Stimulated activated CD8-positive, alpha-beta memory T cell treated with anti-CD3 and anti-CD28 coated beads, Interleukin-4, amount 100 ng/mL, for 48 hours (primary cell): Measurements from ENCODE around the gene TMEM248.
A peak's percentile ranks its signal among the peaks of the same experiment; 100 is the strongest.
"Not testable (repeated sequence)": the region's sequence is repeated elsewhere in the genome, so short reads cannot be mapped to it uniquely, and the experiment has no call there.

Experiments used
- DNase-seq: peaks from one replicate; pipeline ENCODE4 v3.0.0-alpha.2; 2020

TMEM248 gene

GRCh38 chr7:66911191-66911590, 9.8 kb upstream of the TMEM248 start:
- not testable (repeated sequence) for DNase-seq

GRCh38 chr7:66912195-66912594, 8.8 kb upstream of the TMEM248 start:
- DNase-seq, result no peak

- DNase-seq, result no peak
Measured at GRCh38 chr7:66913118-66914037, 7.6 kb upstream of the TMEM248 start.

- not testable (repeated sequence) for DNase-seq
Measured at GRCh38 chr7:66917904-66918303, 3.1 kb upstream of the TMEM248 start.

- no peak for DNase-seq
Measured at GRCh38 chr7:66919304-66919703, 1.7 kb upstream of the TMEM248 start.

- DNase-seq, result no peak
Measured at GRCh38 chr7:66919704-66920103, 1.3 kb upstream of the TMEM248 start.

- DNase-seq, result no peak
Measured at GRCh38 chr7:66920256-66920655, 769 bp upstream of the TMEM248 start.

GRCh38 chr7:66921396-66921917, 432 bp downstream of the TMEM248 start:
- DNase-seq, result peak; percentile 30

GRCh38 chr7:66921918-66922486, 977 bp downstream of the TMEM248 start:
- peak; percentile 42 for DNase-seq

- DNase-seq, result no peak
Measured at GRCh38 chr7:66925255-66925654, 4.2 kb downstream of the TMEM248 start.

- DNase-seq, result no peak
Measured at GRCh38 chr7:66927348-66927948, 6.4 kb downstream of the TMEM248 start.

- DNase-seq, result no peak
Measured at GRCh38 chr7:66928388-66928787, 7.4 kb downstream of the TMEM248 start.

GRCh38 chr7:66929165-66929564, 8.1 kb downstream of the TMEM248 start:
- no peak for DNase-seq

GRCh38 chr7:66929935-66930334, 8.9 kb downstream of the TMEM248 start:
- no peak for DNase-seq

GRCh38 chr7:66930341-66930740, 9.3 kb downstream of the TMEM248 start:
- DNase-seq, result no peak

GRCh38 chr7:66933469-66933868, 12.4 kb downstream of the TMEM248 start:
- no peak for DNase-seq

- DNase-seq, result no peak
Measured at GRCh38 chr7:66937940-66938339, 16.9 kb downstream of the TMEM248 start.

GRCh38 chr7:66939325-66939724, 18.3 kb downstream of the TMEM248 start:
- DNase-seq, result no peak

- no peak for DNase-seq
Measured at GRCh38 chr7:66946545-66946944, 25.5 kb downstream of the TMEM248 start.

- no peak for DNase-seq
Measured at GRCh38 chr7:66948480-66949109, 27.6 kb downstream of the TMEM248 start.

- DNase-seq, result no peak
Measured at GRCh38 chr7:66950311-66950710, 29.3 kb downstream of the TMEM248 start.

- no peak for DNase-seq
Measured at GRCh38 chr7:66950763-66951162, 29.7 kb downstream of the TMEM248 start.

- DNase-seq, result no peak
Measured at GRCh38 chr7:66952343-66953043, 31.5 kb downstream of the TMEM248 start.
